Keratinocyte (primary cell): ENCODE data around the gene MYLIP. TPM values are rescaled to one million over a fixed set of nuclear protein-coding genes. Genes with fewer than 3 reads are reported as not detected.

Experiments
- DNase-seq: peaks from one replicate; pipeline ENCODE4 v3.0.0-alpha.2; 2011; ENCODE audit warnings: low read depth, missing footprints, low spot score
- FAIRE-seq: peaks from 2 replicates; lab custom pipeline; 2011; peaks lifted over from hg19 to GRCh38; lab: Jason Lieb, UNC
- H2AFZ ChIP-seq: 2 replicates; pipeline ENCODE4 v1.6.0; 2012; ENCODE audit warnings: low read length, control low read depth, inconsistent platforms; ENCODE audit not compliant: control insufficient read depth
- H3K27ac ChIP-seq: 2 replicates; pipeline ENCODE4 v1.5.1; 2011; ENCODE audit warnings: low read length; ENCODE audit not compliant: control insufficient read depth, insufficient read depth
- H3K27me3 ChIP-seq: 3 replicates; pipeline ENCODE4 v1.6.0; 2011; ENCODE audit warnings: low read length; ENCODE audit not compliant: control insufficient read depth, insufficient read depth; ENCODE audit errors: extremely low read depth
- H3K36me3 ChIP-seq, 2 experiments: 2 replicates in 1 of 2; 3 replicates in 1 of 2; pipeline ENCODE4 v1.5.1; 2011; ENCODE audit warnings: low read length in 2 of 2, mild to moderate bottlenecking in 1 of 2; ENCODE audit not compliant: control insufficient read depth in 2 of 2, insufficient read depth in 2 of 2; ENCODE audit errors: extremely low read depth in 1 of 2
- H3K4me1 ChIP-seq: 3 replicates; pipeline ENCODE4 v1.5.1; 2011; ENCODE audit warnings: low read length; ENCODE audit not compliant: control insufficient read depth, insufficient read depth; ENCODE audit errors: extremely low read depth
- H3K4me2 ChIP-seq: 3 replicates; pipeline ENCODE4 v1.6.0; 2011; ENCODE audit warnings: low read depth, low read length; ENCODE audit not compliant: control insufficient read depth, insufficient read depth; ENCODE audit errors: extremely low read depth
- H3K4me3 ChIP-seq, 3 experiments: fragments of 200-600 bp in 1 of 3; sonication (generic) in 1 of 3; 2 replicates in 2 of 3; 3 replicates in 1 of 3; pipeline ENCODE4 v1.5.1; 2011 to 2016; ENCODE audit warnings: low read length in 3 of 3, mild to moderate bottlenecking in 3 of 3, control low read depth in 2 of 3, inconsistent platforms in 1 of 3, low read depth in 1 of 3, mixed read lengths in 1 of 3, mixed run types in 1 of 3, moderate library complexity in 1 of 3; ENCODE audit not compliant: control insufficient read depth in 2 of 3, insufficient read depth in 2 of 3; ENCODE audit errors: extremely low read depth in 1 of 3
- H3K79me2 ChIP-seq: 2 replicates; pipeline ENCODE4 v1.6.0; 2012; ENCODE audit warnings: low read length; ENCODE audit not compliant: control insufficient read depth, insufficient read depth
- H3K9ac ChIP-seq: 3 replicates; pipeline ENCODE4 v1.6.0; 2011; ENCODE audit warnings: low read length; ENCODE audit not compliant: control insufficient read depth, insufficient read depth; ENCODE audit errors: extremely low read depth
- H3K9me1 ChIP-seq: 3 replicates; pipeline ENCODE4 v1.6.0; 2011; ENCODE audit warnings: low read length; ENCODE audit not compliant: control insufficient read depth, insufficient read depth; ENCODE audit errors: extremely low read depth
- H3K9me3 ChIP-seq: 2 replicates; pipeline ENCODE4 v1.5.1; 2012; ENCODE audit warnings: low read depth, low read length; ENCODE audit not compliant: control insufficient read depth
- H4K20me1 ChIP-seq: 3 replicates; pipeline ENCODE4 v1.6.0; 2011; ENCODE audit warnings: low read length; ENCODE audit not compliant: control insufficient read depth, insufficient read depth; ENCODE audit errors: extremely low read depth
- EZH2 ChIP-seq: IDR thresholded peaks from one replicate; pipeline ENCODE4 v1.6.1; 2012; ENCODE audit warnings: inconsistent platforms, mild to moderate bottlenecking, low read length, moderate library complexity
- dilution Hi-C: fragments of 300-500 bp; cut with MboI; formaldehyde crosslinking; loops from one replicate; pipeline ENCODE4 v1.7.0; 2020; ENCODE audit warnings: low sequenced_read_pairs; ENCODE audit not compliant: extremely low pct_ligation_motif_present
- polyA plus RNA-seq, 5 experiments: library from polyadenylated mRNA; depleted of rRNA in 3 of 5; stranded (reverse) in 3 of 5; stranded (forward) in 1 of 5; unstranded in 1 of 5; fragments of >200 nt; gene quantifications; 1 replicate in 1 of 5; 2 replicates in 3 of 5; 3 replicates in 1 of 5; pipeline versions ENCODE4 v1.2.1 to v1.2.3, GENCODE V29; 2011 to 2012; ENCODE audit warnings: missing spikeins in 2 of 5, low read depth in 1 of 5, low replicate concordance in 1 of 5
- TF ChIP-seq, protein P1 (sequence below), 3 experiments: IDR thresholded peaks in 1 of 3; conservative IDR thresholded peaks in 1 of 3; optimal IDR thresholded peaks in 1 of 3; 2 replicates in 2 of 3; 3 replicates in 1 of 3; pipeline versions ENCODE3 to v1.5.1; 2011; ENCODE audit warnings: low read length in 3 of 3, mild to moderate bottlenecking in 3 of 3, moderate library complexity in 2 of 3, control low read depth in 1 of 3, inconsistent platforms in 1 of 3; ENCODE audit not compliant: insufficient read depth in 2 of 3; ENCODE audit errors: extremely low read depth in 1 of 3

MYLIP gene
- polyA plus RNA-seq, 1 donor (not counting 4 experiments of a cell fraction or from before 2014, with no cell fraction given): 5.8 TPM

GRCh38 chr6:16149305-16149704 is 20.4 kb downstream of the MYLIP start:
- Histone ChIP-seq H3K9ac (no peak overlapping the region), H3K4me1 (no peaks in the 10 kb centered on the region), H3K9me1 (no peaks in the 10 kb centered on the region), H3K27ac (no peak overlapping the region), H3K9me3 (no peaks in the 10 kb centered on the region), H3K36me3 (no peaks in the 10 kb centered on the region), H3K4me3 (no peak overlapping the region), H3K27me3 (no peaks in the 10 kb centered on the region), H3K79me2 (no peaks in the 10 kb centered on the region), H3K4me2 (no peak overlapping the region), H2AFZ (no peak overlapping the region), H4K20me1 (no peaks in the 10 kb centered on the region)
- no peak for TF ChIP-seq EZH2
- TF ChIP-seq, protein P1, sequence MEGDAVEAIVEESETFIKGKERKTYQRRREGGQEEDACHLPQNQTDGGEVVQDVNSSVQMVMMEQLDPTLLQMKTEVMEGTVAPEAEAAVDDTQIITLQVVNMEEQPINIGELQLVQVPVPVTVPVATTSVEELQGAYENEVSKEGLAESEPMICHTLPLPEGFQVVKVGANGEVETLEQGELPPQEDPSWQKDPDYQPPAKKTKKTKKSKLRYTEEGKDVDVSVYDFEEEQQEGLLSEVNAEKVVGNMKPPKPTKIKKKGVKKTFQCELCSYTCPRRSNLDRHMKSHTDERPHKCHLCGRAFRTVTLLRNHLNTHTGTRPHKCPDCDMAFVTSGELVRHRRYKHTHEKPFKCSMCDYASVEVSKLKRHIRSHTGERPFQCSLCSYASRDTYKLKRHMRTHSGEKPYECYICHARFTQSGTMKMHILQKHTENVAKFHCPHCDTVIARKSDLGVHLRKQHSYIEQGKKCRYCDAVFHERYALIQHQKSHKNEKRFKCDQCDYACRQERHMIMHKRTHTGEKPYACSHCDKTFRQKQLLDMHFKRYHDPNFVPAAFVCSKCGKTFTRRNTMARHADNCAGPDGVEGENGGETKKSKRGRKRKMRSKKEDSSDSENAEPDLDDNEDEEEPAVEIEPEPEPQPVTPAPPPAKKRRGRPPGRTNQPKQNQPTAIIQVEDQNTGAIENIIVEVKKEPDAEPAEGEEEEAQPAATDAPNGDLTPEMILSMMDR (optimal IDR thresholded peaks at IDR 0.05 in 1 of 3, IDR thresholded peaks at IDR 0.05 in 1 of 3, conservative IDR thresholded peaks at IDR 0.05 in 1 of 3; ENCODE audit: extremely low read depth in 1 of 3, insufficient read depth in 2 of 3, low read length in 3 of 3): no peak
- dilution Hi-C loops: no loop called here
- DNase-seq (no peak), FAIRE-seq (no peak)

DNA sequence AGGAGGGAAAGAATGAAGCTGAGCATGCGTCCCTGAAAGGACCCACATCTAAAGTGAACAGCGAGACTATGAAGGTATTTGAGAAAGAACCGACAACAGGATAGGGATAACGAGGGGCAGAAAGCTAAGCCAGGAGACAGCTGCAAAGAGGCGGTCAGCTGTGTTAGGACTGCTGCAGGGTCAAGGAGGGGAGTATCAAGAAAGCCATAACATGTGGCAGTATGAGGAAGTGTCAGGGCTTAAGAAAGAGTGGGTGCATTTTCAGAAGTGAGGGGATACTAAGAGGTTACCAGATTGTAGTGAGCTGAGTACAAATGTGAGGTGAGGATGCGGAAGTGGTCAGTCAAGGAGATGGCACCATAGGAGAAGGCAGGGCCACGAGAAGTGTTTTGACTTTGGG is 21.2 kb downstream of the MYLIP start:
- Histone ChIP-seq H3K4me3 (no peak overlapping the region), H3K27me3 (no peaks in the 10 kb centered on the region), H3K9me3 (no peaks in the 10 kb centered on the region), H3K79me2 (no peaks in the 10 kb centered on the region), H3K9me1 (no peaks in the 10 kb centered on the region), H4K20me1 (no peaks in the 10 kb centered on the region), H2AFZ (no peak overlapping the region), H3K27ac (no peak overlapping the region), H3K9ac (no peak overlapping the region), H3K36me3 (no peaks in the 10 kb centered on the region), H3K4me1 (no peaks in the 10 kb centered on the region), H3K4me2 (no peak overlapping the region)
- FAIRE-seq (no peak), DNase-seq (no peak)
- TF ChIP-seq EZH2: no peak
- TF ChIP-seq, protein P1 (optimal IDR thresholded peaks at IDR 0.05 in 1 of 3, IDR thresholded peaks at IDR 0.05 in 1 of 3, conservative IDR thresholded peaks at IDR 0.05 in 1 of 3; ENCODE audit: extremely low read depth in 1 of 3, insufficient read depth in 2 of 3, low read length in 3 of 3): no peak
- dilution Hi-C loops: no loop called here
